SK-N-MC (cell line): ENCODE results near the gene F2.

Source experiments
- EZH2 ChIP-seq: fragments of 200-600 bp; sonication (generic); IDR thresholded peaks from one replicate; pipeline ENCODE4 v1.6.1; 2017; ENCODE audit warnings: antibody characterized with exemption
- POLR2AphosphoS5 ChIP-seq: IDR thresholded peaks from 2 replicates; pipeline ENCODE4 v1.6.1; 2012; ENCODE audit warnings: mild to moderate bottlenecking, low read depth, low read length, borderline replicate concordance

- TF ChIP-seq EZH2, result no peak
- TF ChIP-seq POLR2AphosphoS5, result no peak
Observed at GRCh38 chr11:46724088-46724487, 5.1 kb downstream of the F2 start.
